Skeletal muscle satellite cell (primary cell): ENCODE data around the gene TRERF1.
A peak's percentile ranks its signal among the peaks of the same experiment; 100 is the strongest.

Experiments used
- H3K27me3 ChIP-seq: 2 replicates; pipeline ENCODE4 v1.7.0; 2013; ENCODE audit warnings: low read length; ENCODE audit not compliant: control insufficient read depth, insufficient read depth
- H3K36me3 ChIP-seq: 2 replicates; pipeline ENCODE4 v1.7.0; 2013; ENCODE audit warnings: mild to moderate bottlenecking, control low read depth, low read length; ENCODE audit not compliant: insufficient read depth
- H3K4me1 ChIP-seq: 2 replicates; pipeline ENCODE4 v1.7.0; 2013; ENCODE audit warnings: low read length; ENCODE audit not compliant: control insufficient read depth, insufficient read depth
- H3K4me2 ChIP-seq: 2 replicates; pipeline ENCODE4 v1.7.0; 2013; ENCODE audit warnings: mild to moderate bottlenecking, low read length
- H3K4me3 ChIP-seq: 2 replicates; pipeline ENCODE4 v1.7.0; 2013; ENCODE audit warnings: low read length
- H3K9ac ChIP-seq: 2 replicates; pipeline ENCODE4 v1.7.0; 2013; ENCODE audit warnings: mild to moderate bottlenecking, low read depth, low read length, moderate library complexity
- H3K9me3 ChIP-seq: replicated peaks from 2 replicates; pipeline ENCODE4 v1.7.0; 2013; ENCODE audit warnings: mild to moderate bottlenecking, control low read depth, low read length

Gene TRERF1

GRCh38 chr6:42321976-42322375, 129.8 kb downstream of the TRERF1 start:
- peaks cover 8% of the 10 kb centered on the region for H3K4me1 ChIP-seq
- H3K4me3 ChIP-seq, result no peak overlapping the region

DNA sequence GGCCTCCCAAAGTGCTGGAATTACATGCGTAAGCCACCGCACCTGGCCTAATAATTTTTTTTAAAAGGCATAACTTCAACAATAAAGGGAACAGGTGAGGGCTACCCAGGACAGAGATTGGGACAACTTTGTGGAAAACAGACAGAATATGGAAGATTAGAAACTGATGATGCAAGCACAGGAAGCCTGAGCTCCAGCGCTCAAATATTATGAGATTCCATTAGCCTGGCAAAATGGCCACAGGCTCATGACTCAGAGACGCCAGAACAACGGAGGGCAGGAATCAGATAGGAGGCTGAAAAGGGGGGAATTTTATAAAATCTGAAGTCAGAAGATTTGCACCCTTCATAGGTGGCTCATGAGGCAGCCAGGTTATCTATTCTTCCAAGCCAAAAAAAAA, 131.0 kb downstream of the TRERF1 start:
- Histone ChIP-seq H3K9ac (no peak overlapping the region), H3K4me1 (peaks cover 14% of the 10 kb centered on the region), H3K36me3 (no peaks in the 10 kb centered on the region)

More at GRCh38 chr6:42321976-42322375, 129.8 kb downstream of the TRERF1 start:
- no peak overlapping the region for H3K9ac ChIP-seq
- H3K36me3 ChIP-seq, result no peaks in the 10 kb centered on the region
- H3K27me3 ChIP-seq, result no peaks in the 10 kb centered on the region
- no peak overlapping the region for H3K4me2 ChIP-seq
- no peaks in the 10 kb centered on the region for H3K9me3 ChIP-seq

DNA sequence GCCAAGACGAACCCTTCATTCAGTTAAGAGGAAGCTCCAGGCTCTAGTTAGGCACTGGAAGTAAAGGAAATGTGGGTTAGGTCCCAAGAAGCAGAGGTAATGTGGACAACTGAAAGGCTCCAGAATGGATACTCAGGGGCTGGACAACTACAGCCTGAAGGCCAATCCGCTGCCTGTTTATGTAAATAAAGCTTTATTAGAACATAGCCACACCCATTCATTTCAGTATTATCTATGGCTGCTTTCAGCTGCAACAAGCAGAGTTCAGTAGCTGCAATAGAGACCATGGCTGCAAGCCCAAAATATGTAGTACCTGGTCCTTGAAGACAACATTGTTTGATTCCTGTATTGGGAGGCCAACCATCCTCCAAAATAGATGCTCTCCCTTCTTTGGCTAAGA, 133.2 kb downstream of the TRERF1 start:
- Histone ChIP-seq H3K9ac (no peak overlapping the region), H3K36me3 (no peaks in the 10 kb centered on the region), H3K9me3 (no peaks in the 10 kb centered on the region), H3K4me3 (no peak overlapping the region), H3K4me2 (no peak overlapping the region), H3K27me3 (no peaks in the 10 kb centered on the region), H3K4me1 (peaks cover 37% of the 10 kb centered on the region)

More for the DNA sequence above, 131.0 kb downstream of the TRERF1 start:
- no peaks in the 10 kb centered on the region for H3K9me3 ChIP-seq
- no peak overlapping the region for H3K4me3 ChIP-seq
- no peak overlapping the region for H3K4me2 ChIP-seq
- no peaks in the 10 kb centered on the region for H3K27me3 ChIP-seq

GRCh38 chr6:42316981-42317380, 134.7 kb downstream of the TRERF1 start:
- Histone ChIP-seq H3K4me2 (no peak overlapping the region), H3K27me3 (no peaks in the 10 kb centered on the region), H3K9me3 (no peaks in the 10 kb centered on the region), H3K4me1 (peaks cover 46% of the 10 kb centered on the region), H3K4me3 (peak overlapping the region; percentile 3), H3K36me3 (no peaks in the 10 kb centered on the region), H3K9ac (no peak overlapping the region)

GRCh38 chr6:42315991-42316970, 135.4 kb downstream of the TRERF1 start:
- Histone ChIP-seq H3K4me2 (peak overlapping the region; percentile 74), H3K9me3 (no peaks in the 10 kb centered on the region), H3K4me3 (peak overlapping the region; percentile 48), H3K27me3 (no peaks in the 10 kb centered on the region), H3K9ac (peak overlapping the region; percentile 50), H3K36me3 (no peaks in the 10 kb centered on the region), H3K4me1 (peaks cover 46% of the 10 kb centered on the region)

- Histone ChIP-seq H3K4me1 (peaks cover 46% of the 10 kb centered on the region), H3K4me3 (peak overlapping the region; percentile 48), H3K9ac (peak overlapping the region; percentile 50)
These were observed 136.3 kb downstream of the TRERF1 start for GRCh38 chr6:42315259-42315990.

DNA sequence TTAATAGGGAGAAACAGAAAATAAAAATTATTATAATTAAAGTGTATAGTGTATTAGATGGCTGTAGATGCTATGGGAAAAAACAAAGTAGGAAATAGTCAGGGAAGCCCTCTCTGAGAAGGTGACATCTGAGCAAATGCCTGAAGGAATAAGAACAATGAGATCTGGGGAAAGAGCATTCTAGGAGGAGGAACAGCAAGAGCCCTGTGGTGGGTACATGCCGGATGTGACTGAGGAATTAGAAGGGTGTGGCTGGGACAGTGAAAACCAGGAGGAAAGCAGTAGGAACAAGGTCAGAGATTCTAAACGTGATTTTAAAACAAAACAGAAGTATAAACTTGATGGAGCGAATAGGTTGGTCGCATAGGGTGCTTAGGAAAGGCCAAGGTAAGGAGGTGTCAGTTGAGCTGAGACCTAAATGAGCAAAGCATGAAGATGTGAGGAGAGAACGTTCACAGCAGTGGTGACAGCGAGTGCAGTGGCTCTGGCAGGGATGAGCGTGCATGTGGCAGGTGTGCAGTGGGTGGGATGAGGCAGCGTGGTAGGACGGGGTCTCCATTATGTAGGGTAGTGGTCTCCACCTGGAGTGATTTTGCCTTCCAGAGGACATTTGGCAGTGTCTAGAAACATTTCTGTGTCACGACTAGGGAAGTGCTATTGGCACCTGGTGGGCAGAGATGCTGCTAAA, 137.0 kb downstream of the TRERF1 start:
- no peaks in the 10 kb centered on the region for H3K9me3 ChIP-seq
- H3K4me2 ChIP-seq, result no peak overlapping the region
- no peaks in the 10 kb centered on the region for H3K36me3 ChIP-seq
- H3K4me3 ChIP-seq, result no peak overlapping the region
- H3K4me1 ChIP-seq, result peaks cover 46% of the 10 kb centered on the region
- H3K27me3 ChIP-seq, result no peaks in the 10 kb centered on the region
- H3K9ac ChIP-seq, result no peak overlapping the region

More at GRCh38 chr6:42315259-42315990, 136.3 kb downstream of the TRERF1 start:
- H3K36me3 ChIP-seq, result no peaks in the 10 kb centered on the region
- H3K4me2 ChIP-seq, result peak overlapping the region; percentile 74
- H3K27me3 ChIP-seq, result no peaks in the 10 kb centered on the region
- H3K9me3 ChIP-seq, result no peaks in the 10 kb centered on the region

GRCh38 chr6:42313941-42314570, 137.7 kb downstream of the TRERF1 start:
- no peaks in the 10 kb centered on the region for H3K27me3 ChIP-seq
- no peaks in the 10 kb centered on the region for H3K9me3 ChIP-seq
- no peak overlapping the region for H3K4me3 ChIP-seq
- H3K4me1 ChIP-seq, result peaks cover 46% of the 10 kb centered on the region
- no peaks in the 10 kb centered on the region for H3K36me3 ChIP-seq
- H3K4me2 ChIP-seq, result peak overlapping the region; percentile 1
- H3K9ac ChIP-seq, result peak overlapping the region; percentile 20

DNA sequence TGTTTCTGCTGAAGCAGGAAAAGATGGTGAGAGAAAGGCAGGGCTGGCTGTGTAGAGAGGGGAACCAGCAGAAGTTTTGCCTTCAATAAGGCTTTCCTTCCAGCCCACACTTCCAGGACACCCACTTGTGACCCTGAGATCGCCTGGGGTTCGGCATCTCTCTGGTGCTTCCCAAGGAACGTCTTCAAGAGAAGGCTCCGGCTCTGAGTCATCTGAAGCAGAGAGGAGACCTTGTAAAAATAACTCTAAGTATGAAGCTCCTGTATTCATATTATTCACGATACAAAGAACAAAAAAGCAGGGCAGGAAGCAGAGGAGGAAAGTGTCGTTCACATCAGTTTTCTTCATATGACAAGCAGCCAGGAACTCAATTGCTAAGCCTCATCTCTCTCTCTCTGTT, 138.7 kb downstream of the TRERF1 start:
- peak overlapping the region; percentile 20 for H3K9ac ChIP-seq

GRCh38 chr6:42307141-42307470, 144.6 kb downstream of the TRERF1 start:
- H3K4me2 ChIP-seq, result no peak overlapping the region
- no peaks in the 10 kb centered on the region for H3K36me3 ChIP-seq

More for the DNA sequence above, 138.7 kb downstream of the TRERF1 start:
- no peaks in the 10 kb centered on the region for H3K9me3 ChIP-seq
- peak overlapping the region; percentile 14 for H3K4me3 ChIP-seq
- H3K36me3 ChIP-seq, result no peaks in the 10 kb centered on the region
- H3K4me2 ChIP-seq, result peak overlapping the region; percentile 14
- no peaks in the 10 kb centered on the region for H3K27me3 ChIP-seq
- H3K4me1 ChIP-seq, result peaks cover 46% of the 10 kb centered on the region

More at GRCh38 chr6:42307141-42307470, 144.6 kb downstream of the TRERF1 start:
- no peak overlapping the region for H3K4me3 ChIP-seq
- no peaks in the 10 kb centered on the region for H3K4me1 ChIP-seq
- H3K9me3 ChIP-seq, result no peaks in the 10 kb centered on the region
- H3K9ac ChIP-seq, result no peak overlapping the region
- no peaks in the 10 kb centered on the region for H3K27me3 ChIP-seq
